ENCODE results near the gene EDAR.

GRCh38 chr2:109027702-109028101 is 38.7 kb upstream of the EDAR start:
- TF ChIP-seq POLR2A (IDR thresholded peaks at IDR 0.05) (no peak), CTCF (IDR thresholded peaks at IDR 0.05) (no peak)
